Activated gamma-delta T cell treated with anti-CD3 and anti-CD28 coated beads, Interleukin-2, amount 50 U/mL, for 16 hours (primary cell): Measurements from ENCODE around the gene RBM8A.

Experiments used
- DNase-seq: peaks from one replicate; pipeline ENCODE4 v3.0.0-alpha.2; 2020; ENCODE audit warnings: low read depth

The RBM8A gene

GRCh38 chr1:145874646-145875045 is 52.6 kb downstream of the RBM8A start:
- no peak for DNase-seq

GRCh38 chr1:145871994-145872924 is 55.0 kb downstream of the RBM8A start:
- DNase-seq, result no peak
